SK-N-SH (cell line): ENCODE data around the gene CYP27A1. TPM values are rescaled to one million over a fixed set of nuclear protein-coding genes. Genes with fewer than 3 reads are reported as not detected.

Experiments used
- CTCF ChIA-PET: fragments of 300-600, 350-600 bp; formaldehyde crosslinking; extraction: SDS; loops from one replicate; lab custom pipeline; 2021; lab: Yijun Ruan, JAX
- POLR2A ChIA-PET: fragments of 350-600 bp; sonication (Branson Sonifier 250); formaldehyde crosslinking; extraction: SDS; loops from one replicate; lab custom pipeline; 2020; ENCODE audit warnings: antibody characterized with exemption, inconsistent platforms; lab: Yijun Ruan, JAX
- DNase-seq: peaks from one replicate; pipeline ENCODE4 v3.0.0; 2012
- H2AFZ ChIP-seq: fragments of 200-600 bp; sonication (generic); 2 replicates; pipeline ENCODE4 v1.8.1; 2016; ENCODE audit warnings: antibody characterized with exemption, mild to moderate bottlenecking, low read depth
- H3F3A ChIP-seq: fragments of 200-600 bp; sonication (generic); replicated peaks from 2 replicates; pipeline ENCODE3; 2016; ENCODE audit warnings: antibody characterized with exemption, mild to moderate bottlenecking; ENCODE audit not compliant: insufficient read depth
- H3K27ac ChIP-seq, 2 experiments: fragments of 200-500 bp in 1 of 2; fragments of 200-600 bp in 1 of 2; sonication (Bioruptor generic) in 1 of 2; sonication (generic), shearing (Covaris generic) in 1 of 2; 2 replicates each; pipeline versions ENCODE4 v1.5.1 to v1.6.1; 2014 to 2016; ENCODE audit warnings: low read depth in 2 of 2, inconsistent platforms in 1 of 2, low read length in 1 of 2, mild to moderate bottlenecking in 1 of 2, mixed read lengths in 1 of 2
- H3K27me3 ChIP-seq: fragments of 200-600 bp; sonication (generic), shearing (Covaris generic); 2 replicates; pipeline ENCODE4 v1.6.1; 2016; ENCODE audit warnings: mixed run types; ENCODE audit not compliant: insufficient read depth
- H3K36me3 ChIP-seq, 2 experiments: fragments of 200-500 bp in 1 of 2; fragments of 200-600 bp in 1 of 2; sonication (Bioruptor generic) in 1 of 2; sonication (generic) in 1 of 2; replicated peaks in 1 of 2; 2 replicates each; pipeline versions ENCODE3 to v1.5.1; 2014 to 2016; ENCODE audit warnings: low read length in 1 of 2, mild to moderate bottlenecking in 1 of 2; ENCODE audit not compliant: insufficient read depth in 2 of 2, control insufficient read depth in 1 of 2
- H3K4me1 ChIP-seq, 2 experiments: fragments of 200-500 bp in 1 of 2; fragments of 200-600 bp in 1 of 2; sonication (Bioruptor generic) in 1 of 2; sonication (generic), shearing (Covaris generic) in 1 of 2; 2 replicates each; pipeline versions ENCODE4 v1.5.1 to v1.6.1; 2014 to 2016; ENCODE audit warnings: low read depth in 1 of 2, low read length in 1 of 2, mixed run types in 1 of 2; ENCODE audit not compliant: insufficient read depth in 2 of 2, control insufficient read depth in 1 of 2
- H3K4me2 ChIP-seq: fragments of 200-600 bp; sonication (generic), shearing (Covaris generic); 2 replicates; pipeline ENCODE4 v1.6.1; 2017; ENCODE audit warnings: mixed run types
- H3K4me3 ChIP-seq, 2 experiments: fragments of 200-500 bp in 1 of 2; fragments of 200-600 bp in 1 of 2; sonication (Bioruptor generic) in 1 of 2; sonication (generic), shearing (Covaris generic) in 1 of 2; 2 replicates each; pipeline versions ENCODE4 v1.5.1 to v1.8.1; 2014 to 2016; ENCODE audit warnings: low read depth in 2 of 2, inconsistent platforms in 1 of 2, low read length in 1 of 2, mild to moderate bottlenecking in 1 of 2, mixed read lengths in 1 of 2, moderate library complexity in 1 of 2
- H3K79me2 ChIP-seq: fragments of 200-600 bp; sonication (generic); 2 replicates; pipeline ENCODE4 v1.8.1; 2017; ENCODE audit warnings: mild to moderate bottlenecking; ENCODE audit not compliant: insufficient read depth
- H3K9ac ChIP-seq: fragments of 200-600 bp; sonication (generic); 2 replicates; pipeline ENCODE4 v1.6.1; 2017; ENCODE audit warnings: mixed run types
- H3K9me2 ChIP-seq: fragments of 200-600 bp; sonication (generic); 2 replicates; pipeline ENCODE4 v1.6.1; 2017; ENCODE audit warnings: mixed run types
- H3K9me3 ChIP-seq: fragments of 200-600 bp; sonication (generic); 2 replicates; pipeline ENCODE4 v1.6.1; 2017; ENCODE audit warnings: mixed run types, mild to moderate bottlenecking, moderate library complexity
- H4K20me1 ChIP-seq: fragments of 200-600 bp; sonication (generic); 2 replicates; pipeline ENCODE4 v1.6.1; 2017; ENCODE audit warnings: mild to moderate bottlenecking, mixed run types; ENCODE audit not compliant: insufficient read depth
- EZH2phosphoT487 ChIP-seq: fragments of 200-600 bp; sonication (generic); IDR thresholded peaks from 2 replicates; pipeline ENCODE4 v1.6.1; 2017; ENCODE audit warnings: low read depth, mixed run types, mild to moderate bottlenecking, antibody characterized with exemption, moderate library complexity, borderline replicate concordance
- FOSL2 ChIP-seq: IDR thresholded peaks from 2 replicates; pipeline ENCODE4 v1.4.0; 2012; ENCODE audit warnings: low read depth, mild to moderate bottlenecking, moderate library complexity, borderline replicate concordance
- FOXJ3 ChIP-seq: sonication (generic); formaldehyde crosslinking; IDR thresholded peaks from 2 replicates; pipeline ENCODE4 v1.5.1; 2020; ENCODE audit warnings: mild to moderate bottlenecking, missing genetic modification reagents
- GATA2 ChIP-seq: sonication (generic); formaldehyde crosslinking; IDR thresholded peaks from 2 replicates; pipeline ENCODE4 v1.5.0; 2020; ENCODE audit warnings: mild to moderate bottlenecking, missing genetic modification reagents
- MEF2A ChIP-seq: IDR thresholded peaks from 2 replicates; pipeline ENCODE4 v1.4.0; 2012; ENCODE audit warnings: low read depth, borderline replicate concordance
- MXI1 ChIP-seq: IDR thresholded peaks from 2 replicates; pipeline ENCODE4 v1.6.1; 2012; ENCODE audit warnings: mild to moderate bottlenecking, low read depth, low read length, improper control_type of control experiment
- NFIC ChIP-seq: IDR thresholded peaks from 2 replicates; pipeline ENCODE4 v1.4.0; 2012; ENCODE audit warnings: borderline replicate concordance
- NRF1 ChIP-seq: IDR thresholded peaks from 2 replicates; pipeline ENCODE4 v1.6.1; 2012; ENCODE audit warnings: low read depth, mild to moderate bottlenecking, low read length
- RCOR1 ChIP-seq: fragments of 150-350 bp; IDR thresholded peaks from 2 replicates; pipeline ENCODE4 v1.6.1; 2017; ENCODE audit warnings: antibody characterized with exemption, low read length
- SMC3 ChIP-seq: IDR thresholded peaks from 2 replicates; pipeline ENCODE4 v1.6.1; 2012; ENCODE audit warnings: low read depth, low read length, improper control_type of control experiment
- TAF1 ChIP-seq: IDR thresholded peaks from 2 replicates; pipeline ENCODE4 v1.6.1; 2012; ENCODE audit warnings: low read depth, mild to moderate bottlenecking, low read length, moderate library complexity, borderline replicate concordance
- TEAD4 ChIP-seq: IDR thresholded peaks from 2 replicates; pipeline ENCODE4 v1.4.0; 2012; ENCODE audit warnings: mild to moderate bottlenecking, borderline replicate concordance; ENCODE audit not compliant: insufficient read depth
- YY1 ChIP-seq: IDR thresholded peaks from 2 replicates; pipeline ENCODE4 v1.4.0; 2012; ENCODE audit warnings: low read depth, mild to moderate bottlenecking
- WGBS: methylation state at CpG from one replicate; pipeline ENCODE4 v1.1.6; 2017; ENCODE audit warnings: low lambda C conversion rate; 5-methylcytosine and 5-hydroxymethylcytosine counted together
- polyA plus RNA-seq, 3 experiments: library from polyadenylated mRNA; depleted of rRNA; stranded (reverse); fragments of >200 nt; gene quantifications; 2 replicates each; pipeline ENCODE4 v1.2.3, GENCODE V29; 2012
- TF ChIP-seq, protein P1 (sequence below): fragments of 150-350 bp; IDR thresholded peaks from 2 replicates; pipeline ENCODE4 v1.6.1; 2016; ENCODE audit warnings: mild to moderate bottlenecking, low read depth, low read length
- TF ChIP-seq, protein P2 (sequence below): IDR thresholded peaks from 2 replicates; pipeline ENCODE4 v1.4.0; 2012; ENCODE audit warnings: low read depth, borderline replicate concordance
- TF ChIP-seq, protein P3 (sequence below): IDR thresholded peaks from 2 replicates; pipeline ENCODE4 v1.6.1; 2012; ENCODE audit warnings: mild to moderate bottlenecking, low read depth, low read length, moderate library complexity

CYP27A1 gene
- polyA plus RNA-seq, 1 of the 3 experiments (the other 2 are of a cell fraction), result 0.54 TPM

DNA sequence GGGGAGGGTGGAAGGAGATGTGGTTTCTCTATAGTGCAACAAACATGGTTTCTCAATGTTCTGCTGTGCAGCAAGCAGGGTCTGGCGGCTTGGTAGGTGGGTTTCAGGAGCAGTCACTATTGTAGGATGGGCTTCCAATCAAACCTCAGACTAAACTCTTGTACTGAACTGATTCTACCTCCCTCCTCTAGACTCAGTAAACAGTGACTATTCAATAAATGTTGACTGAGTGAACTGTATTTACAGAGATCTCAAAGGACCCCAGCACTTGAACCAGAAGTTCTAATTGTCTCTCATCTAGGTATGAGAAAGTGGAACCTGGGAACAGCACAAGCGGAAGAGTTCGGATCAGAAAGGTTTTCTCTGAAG, 26.8 kb upstream of the CYP27A1 start:
- Histone ChIP-seq H3K27me3 (no peaks in the 10 kb centered on the region), H3K27ac (no peak overlapping the region), H3K36me3 (peaks cover 26 to 56% of the 10 kb centered on the region in 2 experiments), H3F3A (no peaks in the 10 kb centered on the region), H3K79me2 (no peaks in the 10 kb centered on the region), H4K20me1 (no peaks in the 10 kb centered on the region)
- no peak for DNase-seq
- WGBS, result 96% methylated on average over 3 of the region's 3 CpGs
- CTCF ChIA-PET, result no interaction called here
- TF ChIP-seq, protein P1, sequence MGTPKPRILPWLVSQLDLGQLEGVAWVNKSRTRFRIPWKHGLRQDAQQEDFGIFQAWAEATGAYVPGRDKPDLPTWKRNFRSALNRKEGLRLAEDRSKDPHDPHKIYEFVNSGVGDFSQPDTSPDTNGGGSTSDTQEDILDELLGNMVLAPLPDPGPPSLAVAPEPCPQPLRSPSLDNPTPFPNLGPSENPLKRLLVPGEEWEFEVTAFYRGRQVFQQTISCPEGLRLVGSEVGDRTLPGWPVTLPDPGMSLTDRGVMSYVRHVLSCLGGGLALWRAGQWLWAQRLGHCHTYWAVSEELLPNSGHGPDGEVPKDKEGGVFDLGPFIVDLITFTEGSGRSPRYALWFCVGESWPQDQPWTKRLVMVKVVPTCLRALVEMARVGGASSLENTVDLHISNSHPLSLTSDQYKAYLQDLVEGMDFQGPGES, result no peak
- TF ChIP-seq EZH2phosphoT487 (no peak), NFIC (no peak), FOXJ3 (CRISPR knock-in tag) (no peak), MXI1 (no peak), YY1 (no peak), TEAD4 (no peak), SMC3 (no peak), GATA2 (CRISPR knock-in tag) (no peak), RCOR1 (no peak), NRF1 (no peak), TAF1 (no peak), MEF2A (no peak), FOSL2 (no peak)
- TF ChIP-seq, protein P2, sequence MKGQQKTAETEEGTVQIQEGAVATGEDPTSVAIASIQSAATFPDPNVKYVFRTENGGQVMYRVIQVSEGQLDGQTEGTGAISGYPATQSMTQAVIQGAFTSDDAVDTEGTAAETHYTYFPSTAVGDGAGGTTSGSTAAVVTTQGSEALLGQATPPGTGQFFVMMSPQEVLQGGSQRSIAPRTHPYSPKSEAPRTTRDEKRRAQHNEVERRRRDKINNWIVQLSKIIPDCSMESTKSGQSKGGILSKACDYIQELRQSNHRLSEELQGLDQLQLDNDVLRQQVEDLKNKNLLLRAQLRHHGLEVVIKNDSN, result no peak
- TF ChIP-seq, protein P3, sequence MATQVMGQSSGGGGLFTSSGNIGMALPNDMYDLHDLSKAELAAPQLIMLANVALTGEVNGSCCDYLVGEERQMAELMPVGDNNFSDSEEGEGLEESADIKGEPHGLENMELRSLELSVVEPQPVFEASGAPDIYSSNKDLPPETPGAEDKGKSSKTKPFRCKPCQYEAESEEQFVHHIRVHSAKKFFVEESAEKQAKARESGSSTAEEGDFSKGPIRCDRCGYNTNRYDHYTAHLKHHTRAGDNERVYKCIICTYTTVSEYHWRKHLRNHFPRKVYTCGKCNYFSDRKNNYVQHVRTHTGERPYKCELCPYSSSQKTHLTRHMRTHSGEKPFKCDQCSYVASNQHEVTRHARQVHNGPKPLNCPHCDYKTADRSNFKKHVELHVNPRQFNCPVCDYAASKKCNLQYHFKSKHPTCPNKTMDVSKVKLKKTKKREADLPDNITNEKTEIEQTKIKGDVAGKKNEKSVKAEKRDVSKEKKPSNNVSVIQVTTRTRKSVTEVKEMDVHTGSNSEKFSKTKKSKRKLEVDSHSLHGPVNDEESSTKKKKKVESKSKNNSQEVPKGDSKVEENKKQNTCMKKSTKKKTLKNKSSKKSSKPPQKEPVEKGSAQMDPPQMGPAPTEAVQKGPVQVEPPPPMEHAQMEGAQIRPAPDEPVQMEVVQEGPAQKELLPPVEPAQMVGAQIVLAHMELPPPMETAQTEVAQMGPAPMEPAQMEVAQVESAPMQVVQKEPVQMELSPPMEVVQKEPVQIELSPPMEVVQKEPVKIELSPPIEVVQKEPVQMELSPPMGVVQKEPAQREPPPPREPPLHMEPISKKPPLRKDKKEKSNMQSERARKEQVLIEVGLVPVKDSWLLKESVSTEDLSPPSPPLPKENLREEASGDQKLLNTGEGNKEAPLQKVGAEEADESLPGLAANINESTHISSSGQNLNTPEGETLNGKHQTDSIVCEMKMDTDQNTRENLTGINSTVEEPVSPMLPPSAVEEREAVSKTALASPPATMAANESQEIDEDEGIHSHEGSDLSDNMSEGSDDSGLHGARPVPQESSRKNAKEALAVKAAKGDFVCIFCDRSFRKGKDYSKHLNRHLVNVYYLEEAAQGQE, result no peak
- TF ChIP-seq, all 33 proteins: peak for 0
- Histone ChIP-seq H3K4me2 (no peak overlapping the region), H3K9ac (no peak overlapping the region), H2AFZ (no peak overlapping the region), H3K4me1 (no peaks in the 10 kb centered on the region), H3K9me2 (no peaks in the 10 kb centered on the region), H3K4me3 (no peak overlapping the region), H3K9me3 (no peaks in the 10 kb centered on the region)
- POLR2A ChIA-PET, result no interaction called here
